G401 (cell line): ENCODE data around the gene CR1. TPM values are rescaled to one million over a fixed set of nuclear protein-coding genes. Genes with fewer than 3 reads are reported as not detected.
"Not testable (repeated sequence)": the region's sequence is repeated elsewhere in the genome, so short reads cannot be mapped to it uniquely, and the experiment has no call there.

Experiments used
- DNase-seq: peaks from one replicate; pipeline ENCODE4 v3.0.0-alpha.2; 2015; ENCODE audit warnings: low spot score
- in situ Hi-C: cut with HindIII; loops from 2 replicates; pipeline ENCODE4 v1.10.0; 2016; ENCODE audit warnings: low sequenced_read_pairs, mixed read lengths
- total RNA-seq: library from RNA; depleted of rRNA; stranded (reverse); fragments of >200 nt; shearing (Covaris generic); gene quantifications from 2 replicates; pipeline ENCODE4 v1.2.3, GENCODE V29; 2014; rRNA removed

CR1 gene
- total RNA-seq: not detected in 2 replicates

DNA sequence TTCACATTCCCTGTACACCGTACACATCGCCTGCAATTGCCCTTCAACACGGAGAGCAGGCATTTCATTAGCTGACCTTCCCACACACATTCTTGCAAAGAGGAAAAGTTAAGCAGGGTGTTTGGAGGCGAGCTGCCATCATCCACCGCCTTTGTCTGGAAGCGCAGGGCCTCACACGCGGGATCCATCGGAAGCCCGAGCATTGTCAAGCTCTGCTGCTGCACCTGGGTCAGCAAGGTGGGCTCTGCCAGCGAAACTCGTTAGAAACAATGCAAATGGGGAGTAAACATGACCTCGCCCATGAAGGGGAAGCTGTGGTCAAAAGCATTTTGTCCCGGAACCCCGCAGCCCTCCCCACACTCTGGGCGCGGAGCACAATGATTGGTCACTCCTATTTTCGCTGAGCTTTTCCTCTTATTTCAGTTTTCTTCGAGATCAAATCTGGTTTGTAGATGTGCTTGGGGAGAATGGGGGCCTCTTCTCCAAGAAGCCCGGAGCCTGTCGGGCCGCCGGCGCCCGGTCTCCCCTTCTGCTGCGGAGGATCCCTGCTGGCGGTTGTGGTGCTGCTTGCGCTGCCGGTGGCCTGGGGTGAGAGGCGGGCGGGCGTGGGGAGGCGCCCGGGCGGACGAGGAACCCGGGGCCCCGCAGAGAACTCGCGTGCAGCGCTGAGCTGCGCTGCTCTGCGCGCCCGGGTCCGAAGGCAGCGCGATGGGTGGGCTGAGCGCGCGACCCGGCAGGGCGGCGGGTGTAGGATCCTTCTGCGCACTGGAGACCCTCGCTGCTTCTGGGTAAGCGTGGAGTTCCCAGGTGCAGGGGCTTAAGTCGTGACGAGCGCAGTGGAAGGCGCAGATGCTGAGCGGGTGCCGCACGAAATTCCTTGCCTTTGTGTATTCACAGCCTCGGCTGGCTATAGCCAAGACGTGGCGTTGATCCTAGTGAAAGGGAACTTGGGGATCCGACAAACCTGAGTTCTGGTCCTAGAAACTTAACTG is at the start of gene CR1:
TSS of gene CR1 (plus strand) at position 357 of the 992 bp plus-strand sequence. CDS start at position 468, 111 bp downstream.
- in situ Hi-C loops: no loop called here
- no peak for DNase-seq

- in situ Hi-C loops: no loop called here
- DNase-seq: no peak
These were observed 42.3 kb upstream of the CR1 start for GRCh38 chr1:207453710-207454045.

GRCh38 chr1:207454046-207454964 is 41.7 kb upstream of the CR1 start, which contains the start of gene CR2:
TSS of gene CR2 (plus strand) at chr1:207454328. CDS start at chr1:207454419, 91 bp downstream.
- in situ Hi-C loops: no loop called here
- no peak for DNase-seq

DNA sequence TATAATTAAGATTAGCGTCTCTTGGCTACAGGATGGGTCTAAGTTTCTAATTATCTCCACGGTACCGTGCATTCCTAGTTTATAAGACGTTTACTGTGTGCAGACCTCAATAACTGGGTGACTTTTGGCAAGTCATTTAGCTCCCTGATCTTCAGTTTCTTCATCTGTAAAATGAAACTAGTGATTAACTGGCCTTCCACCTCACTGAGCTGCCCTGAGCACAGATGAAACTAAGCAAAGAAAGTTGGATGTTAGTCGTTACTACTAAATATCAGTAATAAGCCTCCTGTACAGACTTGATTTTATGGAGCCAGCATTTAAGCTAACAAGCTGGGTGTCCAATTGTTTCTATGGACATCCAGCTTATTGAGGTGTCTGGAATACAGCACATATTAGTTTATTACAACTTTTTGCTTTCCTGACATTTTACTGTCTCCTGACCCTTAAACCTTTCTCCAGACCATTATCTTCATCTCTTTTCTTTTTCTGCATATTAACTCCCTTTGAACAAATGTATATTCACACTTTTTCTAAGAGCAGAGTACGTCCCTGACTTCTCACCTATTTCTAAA is 40.7 kb upstream of the CR1 start:
- no peak for DNase-seq
- in situ Hi-C loops: no loop called here

DNA sequence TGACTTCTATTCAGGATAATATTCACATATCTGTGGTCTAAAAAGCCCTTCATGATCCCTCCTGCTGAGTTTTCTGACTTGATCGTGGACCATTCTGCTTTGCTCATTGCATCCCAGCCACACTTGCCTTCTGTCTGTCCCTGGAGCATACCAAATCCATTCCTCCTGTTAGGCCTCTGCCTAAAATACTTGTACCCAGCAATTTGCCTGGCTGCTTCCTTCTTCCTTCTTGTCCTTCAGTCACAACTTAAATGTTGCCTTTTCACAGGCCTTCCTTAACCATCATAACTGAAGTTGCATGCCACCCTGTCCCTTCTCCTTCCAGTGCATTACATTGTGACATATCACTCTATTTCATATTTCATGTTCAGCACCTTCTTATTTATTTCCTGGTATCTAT is 37.5 kb upstream of the CR1 start:
- no peak for DNase-seq
- in situ Hi-C loops: no loop called here

DNA sequence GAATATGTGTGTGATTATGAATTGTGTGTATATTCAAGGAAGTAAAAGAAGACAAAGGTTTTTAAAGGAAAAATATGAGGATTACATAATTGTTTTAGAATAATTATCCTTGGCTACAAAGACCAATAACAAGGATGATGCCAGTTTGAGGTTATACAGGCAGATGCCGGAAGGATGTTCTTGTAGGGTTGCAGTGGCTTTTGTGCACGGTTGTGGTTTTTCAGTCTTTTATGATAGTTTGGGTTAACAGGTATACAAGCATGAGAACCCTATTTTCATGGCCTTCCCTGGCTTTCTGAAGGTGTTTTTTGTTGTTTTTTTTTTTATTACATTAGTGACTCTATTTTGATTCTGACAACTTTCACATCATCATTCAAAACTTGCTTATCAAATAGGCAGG is 36.9 kb upstream of the CR1 start:
- in situ Hi-C loops: no loop called here

GRCh38 chr1:207461649-207462048 is 34.3 kb upstream of the CR1 start:
- in situ Hi-C loops: no loop called here
- no peak for DNase-seq

More for the DNA sequence above, 36.9 kb upstream of the CR1 start:
- DNase-seq: no peak

- in situ Hi-C loops: no loop called here
- no peak for DNase-seq
These were observed 33.4 kb upstream of the CR1 start for GRCh38 chr1:207462535-207462934.

GRCh38 chr1:207463021-207463420 is 32.9 kb upstream of the CR1 start:
- no peak for DNase-seq

GRCh38 chr1:207463571-207463970 is 32.4 kb upstream of the CR1 start:
- DNase-seq: no peak
- in situ Hi-C loops: no loop called here

More at GRCh38 chr1:207463021-207463420, 32.9 kb upstream of the CR1 start:
- in situ Hi-C loops: no loop called here

- no peak for DNase-seq
- in situ Hi-C loops: no loop called here
These were observed 25.0 kb upstream of the CR1 start for GRCh38 chr1:207470927-207471326.

DNA sequence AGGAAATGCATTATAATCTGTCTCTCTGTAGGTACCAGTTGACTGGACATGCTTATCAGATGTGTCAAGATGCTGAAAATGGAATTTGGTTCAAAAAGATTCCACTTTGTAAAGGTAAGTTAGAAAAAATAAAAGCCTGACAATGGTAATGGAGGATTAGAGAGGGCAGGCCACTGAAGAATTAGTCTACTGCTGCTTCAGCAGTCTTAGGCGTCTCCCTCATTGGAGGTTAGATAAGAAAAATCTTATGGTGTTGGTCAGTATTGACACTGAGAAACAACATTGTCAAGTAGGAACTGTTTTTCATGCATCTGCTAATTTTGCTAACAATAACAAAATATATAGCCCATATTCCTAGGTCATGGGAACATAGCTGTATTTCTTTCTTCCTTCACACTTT is 21.7 kb upstream of the CR1 start:
- no peak for DNase-seq
- in situ Hi-C loops: no loop called here

DNA sequence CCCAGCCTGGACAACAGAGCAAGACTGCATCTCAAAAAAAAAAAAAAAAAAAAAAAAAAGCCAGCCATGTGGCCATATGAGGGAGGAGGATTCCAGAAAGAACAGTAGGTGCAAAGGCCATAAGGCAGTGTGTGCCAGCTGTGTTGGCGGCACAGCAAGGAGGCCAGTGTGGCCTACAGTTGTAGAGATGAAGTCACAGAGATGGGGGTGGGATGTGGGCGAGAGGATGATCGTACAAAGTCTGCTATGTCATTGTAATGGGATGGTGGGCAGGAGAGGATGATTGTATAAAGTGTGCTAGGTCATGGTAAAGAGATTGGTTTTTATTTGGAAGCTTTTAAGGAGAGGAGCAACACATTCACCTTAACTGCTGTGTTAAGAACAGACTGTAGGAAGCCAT is 9.8 kb upstream of the CR1 start:
- no peak for DNase-seq
- in situ Hi-C loops: no loop called here

DNA sequence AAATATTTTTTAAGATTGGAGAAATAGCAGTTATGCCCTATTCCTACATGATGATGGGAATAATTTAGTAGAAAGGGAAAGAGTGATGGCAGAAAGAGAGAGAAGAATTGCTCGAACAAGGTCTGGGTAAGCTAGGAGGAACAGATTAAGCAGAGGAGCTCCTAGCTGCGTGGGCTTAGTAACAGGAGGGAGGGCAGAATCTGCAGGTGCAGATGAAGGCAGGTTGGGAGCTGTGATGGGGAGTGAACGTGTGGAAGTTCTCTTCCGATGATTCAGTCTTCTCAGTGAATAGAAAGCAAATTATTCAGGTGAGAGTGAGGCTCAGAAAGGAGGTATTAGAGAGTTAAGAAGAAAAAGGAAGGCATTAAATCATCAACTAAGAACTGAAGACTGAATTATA is 8.3 kb upstream of the CR1 start:
- DNase-seq: no peak
- in situ Hi-C loops: no loop called here

- DNase-seq: no peak
- in situ Hi-C loops: no loop called here
These were observed 2.7 kb upstream of the CR1 start for GRCh38 chr1:207493212-207493611.

GRCh38 chr1:207494171-207494570 is 1.8 kb upstream of the CR1 start:
- in situ Hi-C loops: no loop called here
- DNase-seq: no peak

GRCh38 chr1:207495281-207495680 is 676 bp upstream of the CR1 start:
- DNase-seq, in situ Hi-C loops: not testable (repeated sequence)

- in situ Hi-C loops: no loop called here
- DNase-seq: no peak
These were observed 2.0 kb downstream of the CR1 start for GRCh38 chr1:207497941-207498340.

- in situ Hi-C loops: no loop called here
- DNase-seq: peak; percentile 61
These were observed 3.6 kb downstream of the CR1 start for GRCh38 chr1:207499573-207499972.
